A673 (cell line): ENCODE results near the gene BCDIN3D. TPM values are rescaled to one million over a fixed set of nuclear protein-coding genes. Genes with fewer than 3 reads are reported as not detected.

Experiments
- BruUV-seq: library from RNA; stranded (reverse); fragments of 400-500 nt; replicated peaks from 2 replicates; lab custom pipeline; 2021; lab: Mats Ljungman, UMichigan
- CTCF ChIA-PET: fragments of 300-600 bp; sonication (Branson Sonifier 250); formaldehyde crosslinking; loops from one replicate; lab custom pipeline; 2022; ENCODE audit warnings: antibody characterized with exemption; lab: Charles Lee
- POLR2A ChIA-PET: fragments of 300-600 bp; sonication (Branson Sonifier 250); formaldehyde crosslinking; loops from one replicate; lab custom pipeline; 2022; ENCODE audit warnings: antibody characterized with exemption; ENCODE audit not compliant: low non-redundant PET; lab: Charles Lee
- DNase-seq: peaks from one replicate; pipeline ENCODE4 v3.0.0-alpha.2; 2015; ENCODE audit warnings: low spot score
- H3K27ac ChIP-seq: fragments of 200-600 bp; sonication (generic); 2 replicates; pipeline ENCODE4 v1.5.1; 2016; ENCODE audit warnings: mixed run types, low read depth, mild to moderate bottlenecking, mixed read lengths, antibody characterized with exemption, low read length; ENCODE audit not compliant: poor library complexity, severe bottlenecking
- H3K27me3 ChIP-seq: fragments of 200-600 bp; sonication (generic); replicated peaks from 2 replicates; pipeline ENCODE4 v1.6.1; 2017; ENCODE audit warnings: mixed run types, low read depth, mild to moderate bottlenecking, mixed read lengths, antibody characterized with exemption, low read length; ENCODE audit not compliant: insufficient read depth, poor library complexity
- H3K36me3 ChIP-seq: fragments of 200-600 bp; sonication (generic); 2 replicates; pipeline ENCODE4 v1.6.1; 2016; ENCODE audit warnings: mixed run types, mild to moderate bottlenecking, mixed read lengths, antibody characterized with exemption, low read length; ENCODE audit not compliant: insufficient read depth, poor library complexity, severe bottlenecking
- H3K4me1 ChIP-seq: fragments of 200-600 bp; sonication (generic); 2 replicates; pipeline ENCODE4 v1.6.1; 2017; ENCODE audit warnings: mixed run types, mild to moderate bottlenecking, mixed read lengths, antibody characterized with exemption, low read length; ENCODE audit not compliant: insufficient read depth, poor library complexity, severe bottlenecking
- H3K4me3 ChIP-seq: fragments of 200-600 bp; sonication (generic); 2 replicates; pipeline ENCODE4 v1.5.1; 2016; ENCODE audit warnings: low read depth, mixed run types, mild to moderate bottlenecking, mixed read lengths, low read length; ENCODE audit not compliant: poor library complexity, severe bottlenecking
- H3K9me3 ChIP-seq: fragments of 200-600 bp; sonication (generic); 2 replicates; pipeline ENCODE4 v1.6.1; 2016; ENCODE audit warnings: mixed run types, low read depth, mild to moderate bottlenecking, mixed read lengths, antibody characterized with exemption, low read length; ENCODE audit not compliant: poor library complexity, severe bottlenecking
- CTCF ChIP-seq: fragments of 300-800, 200-600 bp; sonication (generic); conservative IDR thresholded peaks from 2 replicates; pipeline ENCODE4 v1.5.1; 2017; ENCODE audit warnings: low read depth, mild to moderate bottlenecking, antibody characterized with exemption, low read length, moderate library complexity, mixed read lengths
- EZH2 ChIP-seq: fragments of 200-600 bp; sonication (generic); IDR thresholded peaks from 2 replicates; pipeline ENCODE4 v1.6.1; 2017; ENCODE audit warnings: borderline replicate concordance, low read depth, mild to moderate bottlenecking, mixed read lengths, antibody characterized with exemption, low read length; ENCODE audit not compliant: poor library complexity, severe bottlenecking
- intact Hi-C: fragments of 100-400 bp; cut with micrococcal nuclease; formaldehyde crosslinking; loops from one replicate; pipeline ENCODE4 v1.10.0; 2022; ENCODE audit not compliant: unreplicated experiment
- total RNA-seq: library from RNA; stranded (reverse); gene quantifications from 2 replicates; pipeline ENCODE4 v1.2.3, GENCODE V29; 2021

Gene BCDIN3D
- total RNA-seq, 1 experiment from 2014 or later = 5.7 TPM

GRCh38 chr12:49891012-49891411, 48.1 kb upstream of the BCDIN3D start:
- Histone ChIP-seq H3K36me3 (no peaks in the 10 kb centered on the region), H3K9me3 (no peaks in the 10 kb centered on the region), H3K27ac (no peak overlapping the region), H3K4me3 (no peak overlapping the region), H3K4me1 (no peaks in the 10 kb centered on the region), H3K27me3 (no peaks in the 10 kb centered on the region)
- ChIA-PET CTCF (no interaction called here), POLR2A (no interaction called here)
- intact Hi-C loops = no loop called here
- no peak for DNase-seq
- TF ChIP-seq CTCF (no peak), EZH2 (no peak)
- no TSS peak for BruUV-seq

- TF ChIP-seq CTCF = no peak
- TF ChIP-seq EZH2 = no peak
- Histone ChIP-seq H3K4me3 (no peak overlapping the region), H3K9me3 (no peaks in the 10 kb centered on the region), H3K4me1 (no peaks in the 10 kb centered on the region), H3K27ac (no peak overlapping the region), H3K27me3 (no peaks in the 10 kb centered on the region), H3K36me3 (no peaks in the 10 kb centered on the region)
- CTCF ChIA-PET = no interaction called here
- POLR2A ChIA-PET = no interaction called here
- BruUV-seq = no TSS peak
- DNase-seq = no peak
- intact Hi-C loops = no loop called here
These were observed 47.2 kb upstream of the BCDIN3D start for GRCh38 chr12:49890096-49890461.

GRCh38 chr12:49889361-49890095, 46.6 kb upstream of the BCDIN3D start:
- H3K27me3 ChIP-seq = no peaks in the 10 kb centered on the region
- CTCF ChIA-PET = no interaction called here
- intact Hi-C loops = no loop called here
- H3K36me3 ChIP-seq = no peaks in the 10 kb centered on the region
- no peaks in the 10 kb centered on the region for H3K4me1 ChIP-seq
- no peak for DNase-seq
- no peaks in the 10 kb centered on the region for H3K9me3 ChIP-seq
- POLR2A ChIA-PET = no interaction called here
- H3K27ac ChIP-seq = no peak overlapping the region
- H3K4me3 ChIP-seq = no peak overlapping the region
- no TSS peak for BruUV-seq
- TF ChIP-seq CTCF = no peak
- no peak for TF ChIP-seq EZH2
